Endothelial cell of umbilical vein (primary cell): ENCODE measurements around the gene TMEM139.

Source experiments
- CTCF ChIP-seq, 2 donors: IDR thresholded peaks; 1 replicate in 1 of 2; 2 replicates in 1 of 2; pipeline ENCODE4 v1.5.1; 2011; ENCODE audit warnings: low read length in 2 of 2, mild to moderate bottlenecking in 2 of 2, moderate library complexity in 2 of 2, control low read depth in 1 of 2, inconsistent platforms in 1 of 2, low read depth in 1 of 2; ENCODE audit not compliant: insufficient read depth in 1 of 2; ENCODE audit errors: extremely low read depth in 1 of 2
- EZH2 ChIP-seq: IDR thresholded peaks from 2 replicates; pipeline ENCODE4 v1.6.1; 2012; ENCODE audit warnings: borderline replicate concordance, low read depth, mild to moderate bottlenecking, moderate library complexity, low read length, inconsistent platforms; ENCODE audit not compliant: severe bottlenecking
- FOS ChIP-seq: IDR thresholded peaks from 2 replicates; pipeline ENCODE4 v1.6.1; 2011; ENCODE audit warnings: mild to moderate bottlenecking, low read length, moderate library complexity, borderline replicate concordance; ENCODE audit not compliant: insufficient read depth
- JUN ChIP-seq: IDR thresholded peaks from 2 replicates; pipeline ENCODE4 v1.6.1; 2011; ENCODE audit warnings: borderline replicate concordance, low read depth; ENCODE audit not compliant: insufficient read length, insufficient read depth
- MYC ChIP-seq: IDR thresholded peaks from one replicate; pipeline ENCODE4 v1.6.1; 2011; ENCODE audit warnings: mild to moderate bottlenecking, low read depth, low read length
- POLR2A ChIP-seq: IDR thresholded peaks from 2 replicates; pipeline ENCODE4 v1.6.1; 2012; ENCODE audit warnings: low read depth, mild to moderate bottlenecking, control low read depth, low read length
- POLR2AphosphoS5 ChIP-seq: IDR thresholded peaks from 2 replicates; pipeline ENCODE4 v1.6.1; 2012; ENCODE audit warnings: low read depth, mild to moderate bottlenecking, control low read depth, low read length, moderate library complexity; ENCODE audit not compliant: insufficient read depth

GRCh38 chr7:143235561-143235960 is 49.2 kb upstream of the TMEM139 start:
- TF ChIP-seq CTCF (IDR thresholded peaks at IDR 0.05; ENCODE audit: extremely low read depth in 1 of 2, insufficient read depth in 1 of 2, low read depth in 1 of 2, low read length in 2 of 2) (no peak), MYC (no peak), FOS (no peak), EZH2 (no peak), POLR2A (no peak), POLR2AphosphoS5 (no peak), JUN (no peak)
